ENCODE results near the gene PPFIA4.

The PPFIA4 gene

GRCh38 chr1:203124546-203125317, 98.4 kb downstream of the PPFIA4 start:
- DNase-seq (ENCODE audit: low read depth in 2 of 3, low spot score in 1 of 3) = no peak

- DNase-seq (ENCODE audit: low read depth in 2 of 3, low spot score in 1 of 3) = no peak
Observed at GRCh38 chr1:203126151-203126865, 100.0 kb downstream of the PPFIA4 start.

DNA sequence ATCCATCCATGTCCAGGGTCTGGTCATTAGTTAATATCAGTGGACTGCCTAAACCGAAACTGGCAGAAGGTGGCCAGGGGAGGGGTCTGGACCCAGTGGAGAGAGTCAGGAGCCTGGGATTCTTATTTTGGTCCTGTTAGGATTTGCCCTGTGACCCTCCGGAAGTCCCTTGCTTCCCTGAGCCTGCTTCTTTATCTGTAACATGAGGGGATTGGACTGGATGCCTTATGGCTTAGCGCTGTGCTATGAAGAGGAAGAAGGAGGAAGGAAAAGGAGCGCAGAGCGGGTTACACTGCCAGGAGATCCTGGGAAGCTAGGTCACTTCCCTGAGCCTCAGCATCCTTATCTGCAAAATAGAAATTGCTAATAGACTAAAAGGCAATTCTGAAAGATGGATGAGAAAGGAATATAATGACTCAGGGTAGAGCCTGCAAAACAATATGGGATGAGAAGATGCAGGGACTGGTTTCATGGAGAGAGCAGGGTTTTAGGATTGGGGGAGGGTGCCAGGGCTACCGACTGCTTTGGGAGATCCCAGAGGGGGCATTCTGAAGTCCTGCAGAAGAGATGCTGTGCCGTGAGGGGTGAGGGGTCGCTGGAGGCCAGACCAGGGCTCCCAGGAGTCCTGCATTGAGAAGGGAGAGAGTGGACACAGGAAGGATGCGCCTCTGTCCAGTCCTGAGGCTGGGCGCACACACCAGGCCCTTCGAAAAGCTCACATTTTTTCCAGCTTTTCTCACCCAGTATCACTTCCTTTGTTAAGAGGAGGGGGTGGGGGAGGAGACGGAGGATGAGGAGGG, 100.8 kb downstream of the PPFIA4 start:
- no peak for DNase-seq (ENCODE audit: low read depth in 2 of 3, low spot score in 1 of 3)

DNA sequence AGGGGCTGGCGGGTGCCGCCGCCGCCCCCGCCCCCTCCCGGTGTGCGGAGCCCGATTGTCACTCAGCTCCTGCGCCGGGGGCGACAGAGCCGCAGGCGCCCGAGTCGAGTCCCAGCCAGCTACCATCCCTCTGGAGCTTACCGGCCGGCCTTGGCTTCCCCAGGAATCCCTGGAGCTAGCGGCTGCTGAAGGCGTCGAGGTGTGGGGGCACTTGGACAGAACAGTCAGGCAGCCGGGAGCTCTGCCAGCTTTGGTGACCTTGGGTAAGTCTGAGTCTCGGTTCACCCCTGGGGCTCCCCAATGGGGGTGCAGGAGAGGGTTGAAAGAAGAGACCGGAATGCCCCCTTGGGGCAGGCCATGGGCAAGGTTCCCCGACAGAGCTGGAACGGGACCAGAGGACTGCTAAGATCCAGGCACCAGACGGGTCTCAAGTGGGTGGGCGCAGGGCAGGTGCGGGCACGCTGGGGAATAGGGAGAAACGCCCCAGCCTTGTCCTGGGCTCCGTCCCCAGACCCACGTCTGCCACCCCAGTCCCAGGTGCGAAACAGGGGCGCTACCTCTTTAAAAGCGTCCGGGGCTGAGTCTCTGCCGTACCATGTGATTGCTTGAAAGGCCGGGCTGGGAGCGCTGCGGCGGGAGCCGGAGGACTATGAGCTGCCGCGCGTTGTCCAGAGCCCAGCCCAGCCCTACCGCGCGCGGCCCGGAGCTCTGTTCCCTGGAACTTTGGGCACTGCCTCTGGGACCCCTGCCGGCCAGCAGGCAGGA, 101.6 kb downstream of the PPFIA4 start, which contains the start of gene ADORA1:
Gene ADORA1, plus strand, starts transcription at position 61 of the 765 bp plus-strand sequence. CDS start 1,116 bp downstream, outside the sequence.
- no peak for DNase-seq (ENCODE audit: low read depth in 2 of 3, low spot score in 1 of 3)

GRCh38 chr1:203128431-203128715, 102.1 kb downstream of the PPFIA4 start:
- no peak for DNase-seq (ENCODE audit: low read depth in 2 of 3, low spot score in 1 of 3)

All from stimulated activated CD4-positive, alpha-beta T cell treated with anti-CD3 and anti-CD28 coated beads, Interleukin-12 subunit alpha, Interleukin-12 subunit beta, amount 100 ng/mL, for 48 hours (primary cell).